Neural cell (in vitro differentiated cells): ENCODE data around the gene ACOXL.

Experiments used
- CTCF ChIP-seq: fragments of 450-650 bp; IDR thresholded peaks from 2 replicates; pipeline ENCODE4 v1.5.1; 2014; ENCODE audit warnings: antibody characterized with exemption, mild to moderate bottlenecking, moderate library complexity; ENCODE audit not compliant: poor library complexity, severe bottlenecking
- EZH2 ChIP-seq: fragments of 200-600, 300-800 bp; shearing (Covaris generic), sonication (generic); IDR thresholded peaks from 2 replicates; pipeline ENCODE4 v1.6.1; 2014; ENCODE audit warnings: antibody characterized with exemption, low read length, borderline replicate concordance, mild to moderate bottlenecking; ENCODE audit not compliant: insufficient read depth, poor library complexity, severe bottlenecking
- MXI1 ChIP-seq: fragments of 450-650 bp; conservative IDR thresholded peaks from 2 replicates; pipeline ENCODE4 v1.6.1; 2014; ENCODE audit warnings: antibody characterized with exemption, mild to moderate bottlenecking; ENCODE audit not compliant: poor library complexity, severe bottlenecking
- POLR2AphosphoS5 ChIP-seq: IDR thresholded peaks from 2 replicates; pipeline ENCODE4 v1.6.1; 2012
- RAD21 ChIP-seq: fragments of 450-650 bp; conservative IDR thresholded peaks from 2 replicates; pipeline ENCODE4 v1.6.1; 2014; ENCODE audit warnings: antibody characterized with exemption, mild to moderate bottlenecking, moderate library complexity
- SMC3 ChIP-seq: fragments of 450-650 bp; conservative IDR thresholded peaks from 2 replicates; pipeline ENCODE4 v1.6.1; 2014; ENCODE audit warnings: antibody characterized with exemption, mild to moderate bottlenecking, moderate library complexity; ENCODE audit not compliant: poor library complexity
- TF ChIP-seq, protein P1 (sequence below): IDR thresholded peaks from 2 replicates; pipeline ENCODE4 v1.6.1; 2012; ENCODE audit warnings: borderline replicate concordance

DNA sequence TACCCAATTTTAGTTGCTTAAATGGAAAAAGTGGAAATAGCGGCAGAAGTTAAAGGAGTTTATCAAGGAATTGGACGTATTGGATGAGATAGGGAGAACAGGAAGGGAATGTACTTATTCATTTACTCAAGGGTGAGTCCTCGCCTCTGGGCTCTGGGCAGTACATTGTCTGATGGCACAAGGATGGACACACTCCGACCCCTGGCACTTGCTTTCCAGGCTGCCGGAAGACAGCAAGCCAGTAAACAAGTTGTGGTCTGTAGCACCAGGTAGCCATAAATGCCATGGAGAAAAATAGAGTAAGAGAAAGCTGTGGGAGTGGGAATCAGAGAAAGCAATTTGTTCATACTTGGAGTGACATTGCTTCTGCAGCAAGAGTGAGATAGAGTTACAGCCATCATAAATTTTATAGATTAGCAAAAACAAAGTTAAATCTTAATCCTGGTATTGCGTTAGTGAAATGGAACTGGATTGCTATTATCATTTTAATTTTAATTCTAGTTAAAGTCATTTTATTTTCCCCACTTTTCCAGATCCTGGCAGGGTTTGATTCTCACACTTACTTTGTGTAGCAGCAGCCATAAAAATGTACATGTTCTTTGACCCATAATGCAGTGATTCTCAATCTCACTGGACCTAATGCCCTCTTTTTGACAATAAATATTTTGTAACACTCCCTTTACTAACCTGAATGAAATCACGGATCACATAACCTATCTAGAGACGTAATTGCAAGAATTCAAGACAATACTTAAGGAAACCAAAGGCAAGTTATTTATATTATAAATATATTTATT is 252.5 kb downstream of the ACOXL start:
- TF ChIP-seq MXI1 (no peak), CTCF (no peak), POLR2AphosphoS5 (no peak), SMC3 (no peak), EZH2 (no peak), RAD21 (no peak)
- TF ChIP-seq, protein P1, sequence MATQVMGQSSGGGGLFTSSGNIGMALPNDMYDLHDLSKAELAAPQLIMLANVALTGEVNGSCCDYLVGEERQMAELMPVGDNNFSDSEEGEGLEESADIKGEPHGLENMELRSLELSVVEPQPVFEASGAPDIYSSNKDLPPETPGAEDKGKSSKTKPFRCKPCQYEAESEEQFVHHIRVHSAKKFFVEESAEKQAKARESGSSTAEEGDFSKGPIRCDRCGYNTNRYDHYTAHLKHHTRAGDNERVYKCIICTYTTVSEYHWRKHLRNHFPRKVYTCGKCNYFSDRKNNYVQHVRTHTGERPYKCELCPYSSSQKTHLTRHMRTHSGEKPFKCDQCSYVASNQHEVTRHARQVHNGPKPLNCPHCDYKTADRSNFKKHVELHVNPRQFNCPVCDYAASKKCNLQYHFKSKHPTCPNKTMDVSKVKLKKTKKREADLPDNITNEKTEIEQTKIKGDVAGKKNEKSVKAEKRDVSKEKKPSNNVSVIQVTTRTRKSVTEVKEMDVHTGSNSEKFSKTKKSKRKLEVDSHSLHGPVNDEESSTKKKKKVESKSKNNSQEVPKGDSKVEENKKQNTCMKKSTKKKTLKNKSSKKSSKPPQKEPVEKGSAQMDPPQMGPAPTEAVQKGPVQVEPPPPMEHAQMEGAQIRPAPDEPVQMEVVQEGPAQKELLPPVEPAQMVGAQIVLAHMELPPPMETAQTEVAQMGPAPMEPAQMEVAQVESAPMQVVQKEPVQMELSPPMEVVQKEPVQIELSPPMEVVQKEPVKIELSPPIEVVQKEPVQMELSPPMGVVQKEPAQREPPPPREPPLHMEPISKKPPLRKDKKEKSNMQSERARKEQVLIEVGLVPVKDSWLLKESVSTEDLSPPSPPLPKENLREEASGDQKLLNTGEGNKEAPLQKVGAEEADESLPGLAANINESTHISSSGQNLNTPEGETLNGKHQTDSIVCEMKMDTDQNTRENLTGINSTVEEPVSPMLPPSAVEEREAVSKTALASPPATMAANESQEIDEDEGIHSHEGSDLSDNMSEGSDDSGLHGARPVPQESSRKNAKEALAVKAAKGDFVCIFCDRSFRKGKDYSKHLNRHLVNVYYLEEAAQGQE: no peak
